BLaER1 treated with 17β-estradiol and CSF1 and Interleukin-3, amounts not matched to agents 10 nM and 100 nM (cell line): ENCODE data around the gene TBC1D16.

Experiments
- H3K27ac ChIP-seq, 11 experiments: shearing (Covaris generic); formaldehyde crosslinking; 2 replicates each; pipeline ENCODE4 v1.8.1; 2022
- H3K27me3 ChIP-seq, 11 experiments: shearing (Covaris generic); formaldehyde crosslinking; 2 replicates each; pipeline ENCODE4 v1.8.1; 2022
- H3K36me3 ChIP-seq, 11 experiments: shearing (Covaris generic); formaldehyde crosslinking; 2 replicates each; pipeline ENCODE4 v1.8.1; 2022
- H3K4me1 ChIP-seq, 10 experiments: shearing (Covaris generic); formaldehyde crosslinking; 2 replicates each; pipeline ENCODE4 v1.8.1; 2022
- H3K4me2 ChIP-seq, 11 experiments: shearing (Covaris generic); formaldehyde crosslinking; 2 replicates each; pipeline ENCODE4 v1.8.1; 2022
- H3K4me3 ChIP-seq, 10 experiments: shearing (Covaris generic); formaldehyde crosslinking; 2 replicates each; pipeline ENCODE4 v1.8.1; 2022
- H3K9ac ChIP-seq, 11 experiments: shearing (Covaris generic); formaldehyde crosslinking; 2 replicates each; pipeline ENCODE4 v1.8.1; 2022
- H3K9me3 ChIP-seq, 11 experiments: shearing (Covaris generic); formaldehyde crosslinking; replicated peaks in 1 of 11; 2 replicates each; pipeline ENCODE4 v1.8.1; 2022
- H4K20me1 ChIP-seq, 11 experiments: shearing (Covaris generic); formaldehyde crosslinking; 2 replicates each; pipeline ENCODE4 v1.8.1; 2022
- Cebpa-rat ChIP-seq, 11 experiments: shearing (Covaris generic); IDR thresholded peaks; 2 replicates each; pipeline ENCODE4 v1.8.1; 2022

The TBC1D16 gene

GRCh38 chr17:79918581-79919163 is 117.0 kb downstream of the TBC1D16 start:
- Histone ChIP-seq H3K9ac (no peak overlapping the region), H4K20me1 (peaks cover 0 to 13% (median 0%) of the 10 kb centered on the region in 11 experiments; a peak in 8 of 22 replicates)

GRCh38 chr17:79917902-79918484 is 117.7 kb downstream of the TBC1D16 start:
- Histone ChIP-seq H3K4me2 (no peak overlapping the region; a peak in 1 of 22 replicates), H3K9me3 (no peaks in the 10 kb centered on the region), H4K20me1 (peaks cover 0 to 13% (median 0%) of the 10 kb centered on the region in 11 experiments; a peak in 8 of 22 replicates), H3K27ac (no peak overlapping the region), H3K36me3 (no peaks in the 10 kb centered on the region), H3K27me3 (peaks cover 12 to 28% (median 18%) of the 10 kb centered on the region in 11 experiments; a peak in 20 of 22 replicates), H3K4me1 (peaks cover 0 to 45% (median 29%) of the 10 kb centered on the region in 10 experiments; a peak in 15 of 20 replicates), H3K9ac (no peak overlapping the region), H3K4me3 (no peak overlapping the region)
- no peak for TF ChIP-seq Cebpa-rat (IDR thresholded peaks at IDR 0.05)

More at GRCh38 chr17:79918581-79919163, 117.0 kb downstream of the TBC1D16 start:
- no peaks in the 10 kb centered on the region for H3K9me3 ChIP-seq
- peak overlapping the region in 1 of 11 experiments; percentile 28; a peak in 3 of 22 replicates for H3K4me2 ChIP-seq
- no peak overlapping the region for H3K4me3 ChIP-seq
- H3K27ac ChIP-seq = no peak overlapping the region
- peaks cover 0 to 47% (median 29%) of the 10 kb centered on the region in 10 experiments; a peak in 15 of 20 replicates for H3K4me1 ChIP-seq
- peaks cover 12 to 30% (median 18%) of the 10 kb centered on the region in 11 experiments; a peak in 20 of 22 replicates for H3K27me3 ChIP-seq
- no peak for TF ChIP-seq Cebpa-rat (IDR thresholded peaks at IDR 0.05)
- no peaks in the 10 kb centered on the region for H3K36me3 ChIP-seq

GRCh38 chr17:79916991-79917901 is 118.4 kb downstream of the TBC1D16 start:
- no peaks in the 10 kb centered on the region for H3K36me3 ChIP-seq
- H3K27ac ChIP-seq = no peak overlapping the region
- peaks cover 12 to 24% (median 18%) of the 10 kb centered on the region in 11 experiments; a peak in 20 of 22 replicates for H3K27me3 ChIP-seq
- peak overlapping the region in 8 of 11 experiments; percentile 21 to 69 (median 46); a peak in 15 of 22 replicates for H3K4me2 ChIP-seq
- peaks cover 0 to 13% (median 0%) of the 10 kb centered on the region in 11 experiments; a peak in 8 of 22 replicates for H4K20me1 ChIP-seq
- no peak overlapping the region for H3K9ac ChIP-seq
- TF ChIP-seq Cebpa-rat (IDR thresholded peaks at IDR 0.05) = no peak
- H3K9me3 ChIP-seq = no peaks in the 10 kb centered on the region
- H3K4me1 ChIP-seq = peaks cover 0 to 40% (median 29%) of the 10 kb centered on the region in 10 experiments; a peak in 15 of 20 replicates
- no peak overlapping the region for H3K4me3 ChIP-seq

GRCh38 chr17:79916506-79916905 is 119.2 kb downstream of the TBC1D16 start:
- Histone ChIP-seq H3K27ac (no peak overlapping the region), H4K20me1 (peaks cover 0 to 13% (median 0%) of the 10 kb centered on the region in 11 experiments; a peak in 8 of 22 replicates), H3K9me3 (no peaks in the 10 kb centered on the region), H3K27me3 (peaks cover 8 to 17% (median 12%) of the 10 kb centered on the region in 11 experiments; a peak in 20 of 22 replicates), H3K4me1 (peaks cover 0 to 40% (median 28%) of the 10 kb centered on the region in 10 experiments; a peak in 15 of 20 replicates), H3K36me3 (no peaks in the 10 kb centered on the region), H3K4me2 (peak overlapping the region in 8 of 11 experiments; percentile 21 to 69 (median 46); a peak in 15 of 22 replicates), H3K4me3 (no peak overlapping the region), H3K9ac (no peak overlapping the region)
- no peak for TF ChIP-seq Cebpa-rat (IDR thresholded peaks at IDR 0.05)

- Histone ChIP-seq H4K20me1 (peaks cover 0 to 18% (median 0%) of the 10 kb centered on the region in 11 experiments; a peak in 8 of 22 replicates), H3K4me1 (peaks cover 0 to 35% (median 23%) of the 10 kb centered on the region in 10 experiments; a peak in 15 of 20 replicates), H3K36me3 (no peaks in the 10 kb centered on the region), H3K27me3 (peaks cover 3 to 11% (median 6%) of the 10 kb centered on the region in 11 experiments; a peak in 17 of 22 replicates), H3K4me3 (no peak overlapping the region), H3K27ac (no peak overlapping the region), H3K9me3 (no peaks in the 10 kb centered on the region), H3K4me2 (peak overlapping the region in 6 of 11 experiments; percentile 33 to 69 (median 52); a peak in 8 of 22 replicates), H3K9ac (no peak overlapping the region)
- no peak for TF ChIP-seq Cebpa-rat (IDR thresholded peaks at IDR 0.05)
These were observed 119.7 kb downstream of the TBC1D16 start for GRCh38 chr17:79915850-79916430.

- Histone ChIP-seq H3K4me1 (peaks cover 0 to 28% (median 19%) of the 10 kb centered on the region in 10 experiments; a peak in 15 of 20 replicates), H3K9me3 (no peaks in the 10 kb centered on the region), H3K27me3 (peaks cover 0 to 7% (median 0%) of the 10 kb centered on the region in 11 experiments; a peak in 7 of 22 replicates), H3K4me2 (peak overlapping the region in 1 of 11 experiments; percentile 26; a peak in 2 of 22 replicates), H3K9ac (no peak overlapping the region), H3K4me3 (no peak overlapping the region), H3K36me3 (no peaks in the 10 kb centered on the region), H4K20me1 (peaks cover 0 to 18% (median 0%) of the 10 kb centered on the region in 11 experiments; a peak in 6 of 22 replicates), H3K27ac (no peak overlapping the region)
- TF ChIP-seq Cebpa-rat (IDR thresholded peaks at IDR 0.05) = no peak
These were observed 120.6 kb downstream of the TBC1D16 start for GRCh38 chr17:79914813-79915740.
